ENCODE data around the gene TEAD1. TPM values are rescaled to one million over a fixed set of nuclear protein-coding genes. Genes with fewer than 3 reads are reported as not detected.

Gene TEAD1
- total RNA-seq, 4 donors from 2014 or later = 71.5 to 109 (median 88.5) TPM

DNA sequence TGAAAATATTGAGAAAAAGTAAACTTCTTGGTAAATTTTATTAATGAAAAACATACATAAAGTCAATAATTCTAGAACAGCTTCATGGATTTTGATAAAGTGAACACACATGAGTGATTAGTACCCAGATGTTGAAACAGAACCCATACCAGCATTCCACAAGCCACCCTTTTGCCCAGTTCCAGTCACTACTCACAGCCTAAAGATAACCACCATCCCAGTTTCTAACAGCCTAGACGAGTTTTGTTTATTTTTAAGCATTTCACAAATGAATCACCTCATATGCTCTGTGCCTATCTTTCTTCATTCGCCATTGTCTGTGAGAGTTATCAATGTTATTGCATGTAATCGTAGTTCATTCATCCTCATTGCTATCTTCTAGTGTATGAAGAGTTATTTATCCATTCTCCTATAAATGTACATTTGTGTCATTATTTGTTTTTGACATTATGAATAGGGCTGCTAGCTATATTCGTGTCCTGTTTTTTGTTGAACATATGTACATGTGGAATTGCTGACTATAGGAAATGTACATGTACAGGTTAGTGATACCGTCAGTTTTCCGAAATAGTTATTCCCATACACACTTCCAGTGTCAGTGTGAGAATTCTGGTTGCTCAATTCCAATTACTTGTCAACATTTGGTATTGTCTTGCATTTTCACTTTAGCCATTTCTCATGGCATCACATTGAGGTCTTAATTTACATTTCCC is 44.5 kb upstream of the TEAD1 start:
- TF ChIP-seq POLR2A (IDR thresholded peaks at IDR 0.05) = no peak
- TF ChIP-seq, protein P1, sequence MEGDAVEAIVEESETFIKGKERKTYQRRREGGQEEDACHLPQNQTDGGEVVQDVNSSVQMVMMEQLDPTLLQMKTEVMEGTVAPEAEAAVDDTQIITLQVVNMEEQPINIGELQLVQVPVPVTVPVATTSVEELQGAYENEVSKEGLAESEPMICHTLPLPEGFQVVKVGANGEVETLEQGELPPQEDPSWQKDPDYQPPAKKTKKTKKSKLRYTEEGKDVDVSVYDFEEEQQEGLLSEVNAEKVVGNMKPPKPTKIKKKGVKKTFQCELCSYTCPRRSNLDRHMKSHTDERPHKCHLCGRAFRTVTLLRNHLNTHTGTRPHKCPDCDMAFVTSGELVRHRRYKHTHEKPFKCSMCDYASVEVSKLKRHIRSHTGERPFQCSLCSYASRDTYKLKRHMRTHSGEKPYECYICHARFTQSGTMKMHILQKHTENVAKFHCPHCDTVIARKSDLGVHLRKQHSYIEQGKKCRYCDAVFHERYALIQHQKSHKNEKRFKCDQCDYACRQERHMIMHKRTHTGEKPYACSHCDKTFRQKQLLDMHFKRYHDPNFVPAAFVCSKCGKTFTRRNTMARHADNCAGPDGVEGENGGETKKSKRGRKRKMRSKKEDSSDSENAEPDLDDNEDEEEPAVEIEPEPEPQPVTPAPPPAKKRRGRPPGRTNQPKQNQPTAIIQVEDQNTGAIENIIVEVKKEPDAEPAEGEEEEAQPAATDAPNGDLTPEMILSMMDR (IDR thresholded peaks at IDR 0.05) = no peak
- Histone ChIP-seq H3K27me3 (no peaks in the 10 kb centered on the region), H3K4me3 (replicated peaks in 1 of 3) (no peak overlapping the region), H3K4me1 (no peaks in the 10 kb centered on the region), H3K36me3 (no peaks in the 10 kb centered on the region), H3K9me3 (no peaks in the 10 kb centered on the region), H3K27ac (no peak overlapping the region)
- no peak for DNase-seq
- intact Hi-C loops (cut with DNase I) = no loop called here
- WGBS, 2 donors = 78 to 83% methylated on average over 6 of the region's 6 CpGs

DNA sequence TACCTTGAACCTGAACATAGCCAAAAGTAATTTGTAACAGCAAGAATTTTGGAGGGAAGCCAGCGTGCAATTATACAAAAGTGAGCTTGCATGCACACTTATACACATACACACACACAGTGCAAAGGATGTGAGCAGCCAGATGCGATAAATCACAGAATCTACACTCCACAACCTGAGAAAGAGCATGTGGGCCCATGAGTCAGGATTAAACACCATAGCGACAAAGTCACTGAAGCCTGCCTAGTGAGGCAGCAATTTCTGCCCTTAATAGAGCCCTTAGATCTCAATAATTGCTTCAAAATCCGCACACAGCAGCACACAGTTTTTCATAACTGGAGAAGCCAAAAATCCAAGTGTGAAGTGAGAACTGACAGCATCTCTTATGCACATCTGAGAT is 42.6 kb upstream of the TEAD1 start:
- H3K27me3 ChIP-seq = no peaks in the 10 kb centered on the region
- H3K4me3 ChIP-seq (replicated peaks in 1 of 3) = no peak overlapping the region
- 87 to 93% methylated on average over 4 of the region's 4 CpGs for whole genome bisulfite sequencing, 2 donors
- no peaks in the 10 kb centered on the region for H3K9me3 ChIP-seq
- no peak overlapping the region for H3K27ac ChIP-seq
- H3K4me1 ChIP-seq = no peaks in the 10 kb centered on the region
- TF ChIP-seq, protein P1 (IDR thresholded peaks at IDR 0.05) = no peak
- intact Hi-C loops (cut with DNase I) = no loop called here
- H3K36me3 ChIP-seq = no peaks in the 10 kb centered on the region
- DNase-seq = no peak

DNA sequence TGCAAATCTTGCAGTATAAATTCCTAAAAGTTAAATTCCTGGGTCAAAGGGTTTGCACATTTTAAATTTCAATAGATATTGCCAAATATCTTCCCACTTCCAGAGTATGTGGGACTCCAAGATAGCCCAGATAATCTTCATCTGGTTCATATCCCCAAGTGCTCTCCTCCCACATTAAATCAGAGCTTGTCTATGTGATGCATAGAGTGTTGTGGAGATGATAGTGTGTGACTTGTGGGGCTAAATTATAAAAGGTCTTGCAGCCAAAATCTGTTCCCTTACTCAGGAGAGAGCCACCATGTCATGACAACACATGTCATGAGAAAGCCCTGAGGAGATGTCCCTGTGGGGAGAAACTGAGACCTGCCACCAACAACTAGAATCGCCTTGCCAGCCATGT is 39.9 kb upstream of the TEAD1 start:
- Histone ChIP-seq H3K4me3 (replicated peaks in 1 of 3) (no peak overlapping the region), H3K9me3 (no peaks in the 10 kb centered on the region), H3K27ac (no peak overlapping the region), H3K27me3 (no peaks in the 10 kb centered on the region), H3K36me3 (no peaks in the 10 kb centered on the region), H3K4me1 (no peaks in the 10 kb centered on the region)
- 86 to 87% methylated on average over 1 of the region's 1 CpG for WGBS, 2 donors
- intact Hi-C loops (cut with DNase I) = no loop called here
- no peak for DNase-seq
- TF ChIP-seq, protein P1 (IDR thresholded peaks at IDR 0.05) = no peak
- TF ChIP-seq POLR2A (IDR thresholded peaks at IDR 0.05) = no peak

DNA sequence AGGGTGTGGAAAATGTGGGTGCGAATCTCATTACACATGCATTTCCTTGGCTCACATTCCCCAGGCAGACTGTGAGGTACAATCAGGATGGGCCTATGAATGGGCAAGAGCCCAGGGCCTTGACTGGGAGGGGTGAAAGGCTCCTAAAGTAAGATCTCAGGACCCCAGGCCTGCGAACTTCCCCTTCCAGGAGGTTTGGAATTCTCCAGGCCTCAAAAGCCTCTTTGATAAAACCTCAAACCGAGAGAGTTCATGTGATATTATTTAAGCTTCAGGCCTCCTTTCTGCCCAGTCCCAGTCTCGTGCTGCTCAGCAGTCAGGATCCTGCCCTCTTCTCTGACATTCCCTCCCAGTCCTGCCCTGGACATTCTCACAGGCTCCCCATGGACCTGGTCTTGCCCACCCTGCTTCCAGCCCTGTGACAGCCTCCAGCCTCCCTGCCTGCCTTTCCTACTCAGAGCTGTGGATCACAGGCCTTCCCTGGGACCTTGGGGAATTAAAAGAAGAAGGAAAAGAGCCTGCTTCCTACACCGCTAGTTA is 37.3 kb upstream of the TEAD1 start:
- 69 to 73% methylated on average over 5 of the region's 5 CpGs for WGBS, 2 donors
- intact Hi-C loops (cut with DNase I) = no loop called here

DNA sequence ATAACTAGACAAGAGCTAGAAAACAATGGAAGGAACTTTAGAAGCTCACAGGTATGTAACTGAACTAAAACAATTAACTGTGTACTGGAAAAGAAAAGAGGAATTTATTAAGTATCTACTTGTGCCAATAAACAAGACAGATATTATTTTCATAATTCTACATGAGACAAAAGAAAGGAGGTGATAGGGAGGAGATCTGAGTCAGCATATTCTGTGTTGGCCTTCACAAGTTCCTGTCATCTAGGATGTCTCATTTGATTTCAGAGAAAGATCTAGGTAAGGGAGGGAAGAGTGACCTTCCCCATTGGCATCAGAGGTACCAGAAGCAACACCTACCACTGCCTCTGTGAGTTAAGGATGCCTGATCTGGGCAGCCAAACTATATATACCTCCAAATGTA is 34.8 kb upstream of the TEAD1 start:
- no peak for DNase-seq
- Histone ChIP-seq H3K27ac (no peak overlapping the region), H3K4me3 (replicated peaks in 1 of 3) (no peak overlapping the region), H3K4me1 (no peaks in the 10 kb centered on the region), H3K9me3 (no peaks in the 10 kb centered on the region), H3K36me3 (no peaks in the 10 kb centered on the region), H3K27me3 (no peaks in the 10 kb centered on the region)
- intact Hi-C loops (cut with DNase I) = no loop called here
- no peak for TF ChIP-seq POLR2A (IDR thresholded peaks at IDR 0.05)
- TF ChIP-seq, protein P1 (IDR thresholded peaks at IDR 0.05) = no peak

More for the DNA sequence above, 37.3 kb upstream of the TEAD1 start:
- Histone ChIP-seq H3K4me1 (no peaks in the 10 kb centered on the region), H3K4me3 (replicated peaks in 1 of 3) (no peak overlapping the region), H3K9me3 (no peaks in the 10 kb centered on the region), H3K27ac (no peak overlapping the region), H3K36me3 (no peaks in the 10 kb centered on the region), H3K27me3 (no peaks in the 10 kb centered on the region)
- DNase-seq = no peak
- no peak for TF ChIP-seq POLR2A (IDR thresholded peaks at IDR 0.05)
- TF ChIP-seq, protein P1 (IDR thresholded peaks at IDR 0.05) = no peak
